Astrocyte of the cerebellum (primary cell): ENCODE measurements around the gene EPSTI1.

ENCODE experiments used
- DNase-seq: peaks from one replicate; pipeline ENCODE4 v3.0.0-alpha.2; 2011; ENCODE audit warnings: low read depth
- H3K4me3 ChIP-seq: 2 replicates; pipeline ENCODE4 v1.5.1; 2011; ENCODE audit warnings: mild to moderate bottlenecking, low read depth, low read length, moderate library complexity
- CTCF ChIP-seq: IDR thresholded peaks from 2 replicates; pipeline ENCODE4 v1.5.1; 2012; ENCODE audit warnings: low read length, low read depth, moderate library complexity, mild to moderate bottlenecking; ENCODE audit errors: missing control alignments
- in situ Hi-C: cut with HindIII; loops from 2 replicates; pipeline ENCODE4 v1.10.0; 2017; ENCODE audit warnings: low sequenced_read_pairs

EPSTI1 gene

GRCh38 chr13:42985312-42986175, 6.5 kb downstream of the EPSTI1 start:
- no peak overlapping the region for H3K4me3 ChIP-seq
- in situ Hi-C loops, result loop anchor here (10.0 kb wide), 1 partner anchor 71 kb away; no protein-coding TSS in a partner anchor
- TF ChIP-seq CTCF, result no peak
- DNase-seq, result no peak

GRCh38 chr13:42984691-42985090, 7.3 kb downstream of the EPSTI1 start:
- H3K4me3 ChIP-seq, result no peak overlapping the region
- TF ChIP-seq CTCF, result no peak
- no peak for DNase-seq
- in situ Hi-C loops, result loop anchor here (10.0 kb wide), 1 partner anchor 70 kb away; no protein-coding TSS in a partner anchor

- in situ Hi-C loops, result loop anchor here (10.0 kb wide), 1 partner anchor 69 kb away; no protein-coding TSS in a partner anchor
- no peak for TF ChIP-seq CTCF
- no peak for DNase-seq
- H3K4me3 ChIP-seq, result no peak overlapping the region
Measured at GRCh38 chr13:42984026-42984425, 8.0 kb downstream of the EPSTI1 start.

GRCh38 chr13:42981853-42982252, 10.2 kb downstream of the EPSTI1 start:
- DNase-seq, result no peak
- in situ Hi-C loops, result loop anchor here (10.0 kb wide), 1 partner anchor 67 kb away; no protein-coding TSS in a partner anchor
- no peak overlapping the region for H3K4me3 ChIP-seq
- no peak for TF ChIP-seq CTCF

GRCh38 chr13:42981317-42981716, 10.7 kb downstream of the EPSTI1 start:
- in situ Hi-C loops, result loop anchor here (10.0 kb wide), 1 partner anchor 67 kb away; no protein-coding TSS in a partner anchor
- peak; percentile 72 for DNase-seq
- TF ChIP-seq CTCF, result no peak
- no peak overlapping the region for H3K4me3 ChIP-seq

- DNase-seq, result no peak
- in situ Hi-C loops, result no loop called here
- no peak for TF ChIP-seq CTCF
- H3K4me3 ChIP-seq, result no peak overlapping the region
Measured at GRCh38 chr13:42977219-42977659, 14.8 kb downstream of the EPSTI1 start.
